Stimulated activated CD8-positive, alpha-beta memory T cell treated with anti-CD3 and anti-CD28 coated beads, Interleukin-12 subunit alpha, Interleukin-12 subunit beta, amount 100 ng/mL, for 4 hours (primary cell): ENCODE results near the gene ABR.
"Not testable (repeated sequence)": the region's sequence is repeated elsewhere in the genome, so short reads cannot be mapped to it uniquely, and the experiment has no call there.

Source experiments
- DNase-seq: peaks from one replicate; pipeline ENCODE4 v3.0.0-alpha.2; 2020; ENCODE audit warnings: low read depth

The ABR gene

GRCh38 chr17:1147664-1148063 is 32.1 kb downstream of the ABR start:
- DNase-seq, result no peak

DNA sequence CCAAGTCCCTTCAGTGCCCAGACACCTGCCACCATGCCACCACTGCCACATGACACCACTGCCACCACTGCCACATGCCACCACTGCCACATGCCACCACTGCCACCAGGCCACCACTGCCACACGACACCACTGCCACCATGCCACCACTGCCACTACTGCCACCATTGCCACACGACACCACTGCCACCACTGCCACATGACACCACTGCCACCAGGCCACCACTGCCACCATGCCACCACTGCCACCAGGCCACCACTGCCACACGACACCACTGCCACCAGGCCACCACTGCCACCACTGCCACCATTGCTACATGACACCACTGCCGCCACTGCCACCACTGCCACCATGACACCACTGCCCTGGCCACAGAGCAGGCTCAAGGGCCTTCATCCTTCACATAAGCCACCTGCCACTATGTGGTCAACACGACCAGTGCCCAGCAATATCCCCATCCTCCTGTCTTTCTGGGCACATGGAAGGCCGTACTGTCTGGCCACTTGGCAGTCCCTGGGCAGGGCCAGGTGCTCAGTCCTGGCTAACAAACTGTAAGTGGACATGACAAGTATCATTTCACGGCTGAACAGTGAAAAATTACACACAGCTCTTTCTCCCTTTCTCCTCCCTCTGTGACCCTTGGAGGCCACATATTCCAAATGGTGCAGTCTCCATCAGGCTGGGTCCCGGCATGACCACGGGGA is 33.1 kb downstream of the ABR start:
- no peak for DNase-seq

GRCh38 chr17:1145311-1145986 is 34.3 kb downstream of the ABR start:
- DNase-seq, result no peak

DNA sequence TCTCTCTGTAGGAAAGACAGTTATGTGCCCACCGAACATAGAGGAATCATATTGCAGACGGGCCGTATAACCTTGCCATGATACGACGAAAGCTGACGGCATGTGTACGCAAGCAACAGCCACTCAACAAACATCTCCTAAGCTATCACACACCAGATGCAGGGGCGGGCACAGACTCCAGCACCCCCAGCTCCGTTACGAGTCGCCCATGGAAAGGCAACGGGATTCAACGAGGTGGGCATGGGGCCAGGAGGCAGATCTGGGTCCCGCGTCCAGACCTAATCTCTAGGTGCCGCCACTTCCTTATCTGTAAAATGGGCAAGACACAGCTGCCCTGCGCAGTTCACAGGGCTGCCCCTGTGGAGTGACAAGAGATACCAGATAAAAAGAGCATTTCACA is 35.6 kb downstream of the ABR start:
- no peak for DNase-seq

DNA sequence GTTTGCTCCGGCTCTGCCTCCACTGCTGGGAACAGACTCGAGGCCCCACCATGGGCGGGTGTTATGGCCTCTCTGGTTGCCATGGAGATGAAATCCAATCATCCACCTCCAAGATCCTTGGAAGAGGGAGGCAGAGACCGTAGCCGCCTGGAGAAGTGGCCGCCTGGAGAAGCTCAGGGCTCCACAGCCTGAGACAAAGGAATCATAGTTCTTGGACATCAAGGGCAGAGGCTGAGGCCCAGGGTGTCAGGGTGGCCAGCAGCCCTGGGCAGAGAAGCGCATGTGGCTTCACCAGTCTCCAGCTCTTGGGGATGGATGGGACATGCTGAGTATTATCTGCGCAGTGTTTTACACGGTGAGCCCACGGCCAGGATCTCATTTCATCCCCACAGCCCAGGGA is 36.2 kb downstream of the ABR start:
- no peak for DNase-seq

DNA sequence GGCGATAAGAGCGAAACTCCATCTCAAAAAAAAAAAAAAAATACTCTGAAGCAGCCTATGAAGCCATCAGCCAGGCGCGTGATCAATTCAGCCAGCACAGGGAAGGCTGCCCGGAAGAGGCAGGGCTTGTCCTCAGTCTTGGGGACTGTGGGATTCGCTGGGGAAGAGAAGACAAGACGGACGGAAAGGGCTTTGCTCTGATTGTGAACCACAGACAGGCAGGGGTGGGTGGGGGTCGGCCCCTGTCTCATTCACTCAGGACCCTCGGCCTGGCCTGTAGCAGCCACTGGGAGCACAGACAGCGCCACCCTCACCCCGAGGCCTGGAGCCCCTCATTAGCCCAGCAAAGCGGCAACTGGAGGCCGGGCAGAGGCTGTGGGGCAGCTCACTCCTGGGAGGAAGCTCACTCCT is 37.2 kb downstream of the ABR start:
- no peak for DNase-seq

DNA sequence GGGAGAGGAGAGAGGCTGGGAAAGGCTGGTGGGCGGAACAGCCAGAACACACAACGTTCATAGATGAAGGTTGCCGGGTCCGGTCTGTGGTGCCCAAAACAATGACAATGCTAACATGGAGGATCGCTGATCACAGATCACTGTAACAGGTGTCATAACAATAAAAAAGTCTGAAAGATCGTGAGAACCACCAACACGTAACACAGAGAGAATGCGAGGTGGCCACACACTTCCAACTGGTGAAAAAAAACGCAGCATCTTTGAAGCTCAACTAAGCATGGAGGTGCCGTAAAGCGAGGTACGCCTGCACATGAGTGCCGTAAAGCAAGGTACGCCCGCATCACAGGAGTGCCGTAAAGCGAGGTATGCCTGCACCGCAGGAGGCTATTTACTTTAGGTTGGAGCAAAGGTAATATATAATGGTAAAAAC is 42.3 kb downstream of the ABR start:
- no peak for DNase-seq

DNA sequence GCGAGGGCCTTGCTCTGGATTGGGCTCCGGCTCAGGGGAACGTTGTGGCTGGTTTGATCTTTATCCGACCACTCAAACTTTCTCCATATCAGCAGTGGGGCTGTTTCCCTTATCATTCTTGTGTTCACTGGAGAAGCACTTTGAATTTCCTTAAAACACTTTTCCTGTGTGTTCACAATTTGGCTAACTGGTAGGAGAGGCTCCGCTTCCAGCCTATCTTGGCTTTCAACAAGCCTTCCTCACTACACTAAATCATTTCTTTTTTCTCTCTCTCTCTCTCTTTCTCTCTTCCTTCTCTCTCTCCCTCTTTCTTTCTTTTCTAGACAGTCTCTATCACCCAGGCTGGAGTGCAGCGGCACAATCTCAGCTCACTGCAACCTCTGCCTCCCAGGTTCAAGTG is 43.0 kb downstream of the ABR start:
- DNase-seq, result no peak

GRCh38 chr17:1134634-1135324 is 45.0 kb downstream of the ABR start:
- no peak for DNase-seq

- DNase-seq, result no peak
Measured at GRCh38 chr17:1130191-1130590, 49.6 kb downstream of the ABR start.

- DNase-seq, result not testable (repeated sequence)
Measured at GRCh38 chr17:1128463-1128862, 51.3 kb downstream of the ABR start.

- no peak for DNase-seq
Measured at GRCh38 chr17:1126801-1127550, 52.8 kb downstream of the ABR start.

DNA sequence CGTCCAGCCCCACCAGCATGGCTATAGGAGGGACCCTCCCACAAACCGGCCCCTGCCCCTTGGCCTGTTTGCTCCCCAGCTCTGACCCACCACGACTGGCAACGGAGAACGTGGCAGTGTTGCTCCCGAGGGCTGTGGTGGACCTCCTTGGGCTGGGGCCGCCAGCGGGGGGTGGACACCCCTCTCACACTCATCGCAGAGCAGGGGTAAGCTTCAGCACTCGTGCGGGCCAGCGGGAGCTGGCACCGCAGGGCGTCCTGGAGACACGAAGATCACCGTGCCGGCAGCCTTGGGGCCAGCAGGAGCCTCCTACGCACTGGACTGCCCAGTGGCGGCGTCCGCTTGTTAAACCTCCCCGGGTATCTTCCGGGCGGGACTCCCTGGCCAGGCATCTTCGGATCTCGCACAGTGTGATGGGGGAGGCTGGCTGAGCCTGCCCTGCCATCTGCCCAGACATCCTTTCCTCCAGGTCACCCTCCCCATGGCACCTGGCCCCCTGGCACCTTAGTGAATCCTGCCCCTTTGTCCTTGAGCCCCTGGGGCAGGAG is 53.5 kb downstream of the ABR start:
- DNase-seq, result no peak

GRCh38 chr17:1125788-1126145 is 54.0 kb downstream of the ABR start:
- DNase-seq, result no peak

- no peak for DNase-seq
Measured at GRCh38 chr17:1124896-1125787, 54.6 kb downstream of the ABR start.

GRCh38 chr17:1123921-1124715 is 55.7 kb downstream of the ABR start:
- DNase-seq, result no peak

DNA sequence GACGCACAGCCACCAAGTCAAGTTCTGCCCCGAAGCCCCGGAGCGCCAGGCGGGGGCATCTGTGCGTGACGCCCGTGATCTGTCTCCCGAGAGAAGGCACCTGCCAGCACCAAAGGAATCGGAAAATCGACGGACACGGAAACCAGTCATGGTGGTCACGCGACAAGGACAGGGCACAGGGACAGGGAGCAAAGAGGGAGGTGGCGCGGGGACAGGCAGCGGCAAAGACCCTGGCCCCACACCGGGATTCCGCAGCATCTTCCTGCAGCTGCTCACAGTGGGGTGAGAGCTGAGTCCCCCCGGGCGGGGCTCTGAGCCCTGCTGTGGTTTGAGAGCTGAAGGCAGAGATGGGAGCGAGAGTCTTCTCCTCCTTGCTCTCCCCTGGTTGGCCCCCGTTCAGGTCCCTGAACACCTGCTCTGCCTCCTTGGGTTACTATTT is 56.4 kb downstream of the ABR start:
- DNase-seq, result no peak

DNA sequence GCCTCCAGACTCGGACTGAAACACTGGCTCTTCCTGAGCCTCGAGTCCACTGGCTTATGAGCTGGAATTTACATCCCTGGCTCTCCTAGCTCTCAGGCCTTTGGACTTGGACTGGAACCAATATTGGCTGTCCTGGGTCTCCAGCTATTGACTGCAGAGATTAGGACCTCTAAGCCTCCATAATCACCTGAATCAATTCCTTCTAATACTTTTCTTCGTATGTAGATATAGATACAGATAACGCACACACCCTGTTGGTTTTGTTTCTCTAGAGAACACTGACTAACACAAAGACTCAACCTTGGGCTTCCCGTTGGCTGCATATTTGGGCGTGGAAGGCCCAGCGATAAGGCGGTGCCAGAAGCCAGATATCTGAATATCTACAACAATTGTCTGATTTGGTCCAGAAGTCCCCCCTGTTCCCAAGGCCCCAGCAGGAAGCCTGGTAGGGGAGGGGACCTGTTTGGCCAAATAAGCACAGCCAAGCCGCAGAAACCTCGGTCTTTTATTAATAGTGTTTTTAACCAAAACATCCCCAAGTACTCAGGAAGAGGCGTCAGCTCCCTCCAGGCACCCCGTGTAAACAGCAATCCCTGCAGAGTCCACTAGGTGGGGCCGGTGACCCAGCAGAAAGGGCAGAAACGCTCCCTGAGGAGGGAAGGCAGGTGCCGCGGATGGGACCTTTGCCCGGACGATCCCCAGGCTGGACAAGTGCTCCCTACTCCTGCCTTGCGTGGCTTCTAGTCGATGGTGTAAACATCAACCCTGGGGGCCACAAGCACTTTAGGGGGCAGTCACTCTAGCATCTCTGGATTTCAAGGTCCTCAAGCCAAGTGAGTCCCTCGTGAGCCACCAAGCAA is 57.0 kb downstream of the ABR start:
- peak; percentile 65 for DNase-seq

DNA sequence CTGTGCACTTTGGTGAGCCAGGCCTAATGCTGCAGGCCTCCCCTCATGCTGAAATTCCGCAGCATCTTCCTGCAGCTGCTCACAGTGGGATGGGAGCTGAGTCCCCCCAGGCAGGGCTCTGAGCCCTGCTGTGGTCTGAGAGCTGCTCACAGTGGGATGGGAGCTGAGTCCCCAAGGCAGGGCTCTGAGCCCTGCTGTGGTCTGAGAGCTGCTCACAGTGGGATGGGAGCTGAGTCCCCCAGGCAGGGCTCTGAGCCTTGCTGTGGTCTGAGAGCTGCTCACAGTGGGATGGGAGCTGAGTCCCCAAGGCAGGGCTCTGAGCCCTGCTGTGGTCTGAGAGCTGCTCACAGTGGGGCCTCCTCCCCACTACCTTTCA is 58.4 kb downstream of the ABR start:
- not testable (repeated sequence) for DNase-seq
